PC-3 (cell line): Measurements from ENCODE around the gene BMP7. TPM values are rescaled to one million over a fixed set of nuclear protein-coding genes. Genes with fewer than 3 reads are reported as not detected.

Experiments used
- ATAC-seq: fragments of 200-7000 bp; cut with Tn5 transposase; 2 replicates; pipeline ENCODE4 v1.9.1; 2020; ENCODE audit warnings: mild to moderate bottlenecking, moderate library complexity
- BruUV-seq: library from RNA; stranded (reverse); fragments of 400-500 nt; replicated peaks from 2 replicates; lab custom pipeline; 2021; lab: Mats Ljungman, UMichigan
- CTCF ChIA-PET: fragments of 300-600 bp; sonication (Branson Sonifier 250); formaldehyde crosslinking; loops from one replicate; lab custom pipeline; 2022; ENCODE audit warnings: antibody characterized with exemption; lab: Charles Lee
- POLR2A ChIA-PET: fragments of 300-600 bp; sonication (Branson Sonifier 250); formaldehyde crosslinking; loops from one replicate; lab custom pipeline; 2022; ENCODE audit warnings: antibody characterized with exemption; ENCODE audit not compliant: unreplicated experiment; lab: Charles Lee
- DNase-seq: peaks from one replicate; pipeline ENCODE4 v3.0.0-alpha.2; 2015
- H2AFZ ChIP-seq: fragments of 300-600 bp; sonication (generic); 2 replicates; pipeline ENCODE4 v1.6.0; 2016; ENCODE audit warnings: antibody characterized with exemption, low read length
- H3F3A ChIP-seq: fragments of 300-600 bp; sonication (generic); one replicate; pipeline ENCODE4 v1.6.0; 2017; ENCODE audit warnings: antibody characterized with exemption, low read length, control low read depth, mild to moderate bottlenecking; ENCODE audit not compliant: unreplicated experiment
- H3K27ac ChIP-seq: fragments of 300-600 bp; sonication (generic); 2 replicates; pipeline ENCODE4 v1.5.1; 2016; ENCODE audit warnings: mild to moderate bottlenecking, low read length
- H3K27me3 ChIP-seq: fragments of 300-600 bp; sonication (generic); 2 replicates; pipeline ENCODE4 v1.6.1; 2016; ENCODE audit warnings: low read length, mixed read lengths
- H3K36me3 ChIP-seq: fragments of 300-600 bp; sonication (generic); 2 replicates; pipeline ENCODE4 v1.6.1; 2016; ENCODE audit warnings: low read depth, mixed run types, low read length, mixed read lengths
- H3K4me1 ChIP-seq: fragments of 300-600 bp; sonication (generic); 2 replicates; pipeline ENCODE4 v1.5.1; 2016; ENCODE audit warnings: low read length; ENCODE audit not compliant: insufficient read depth
- H3K4me2 ChIP-seq: fragments of 300-600 bp; sonication (generic); 2 replicates; pipeline ENCODE4 v1.6.0; 2016; ENCODE audit warnings: low read length
- H3K4me3 ChIP-seq: fragments of 300-600 bp; sonication (generic); 2 replicates; pipeline ENCODE4 v1.5.1; 2016; ENCODE audit warnings: mild to moderate bottlenecking, low read length, mixed read lengths
- H3K79me2 ChIP-seq: fragments of 300-600 bp; sonication (generic); 2 replicates; pipeline ENCODE4 v1.6.1; 2017; ENCODE audit warnings: low read length, mixed read lengths
- H3K9ac ChIP-seq: fragments of 300-600 bp; sonication (generic); 2 replicates; pipeline ENCODE4 v1.6.0; 2016; ENCODE audit warnings: mild to moderate bottlenecking, low read length
- H3K9me2 ChIP-seq: fragments of 300-600 bp; sonication (generic); replicated peaks from 2 replicates; pipeline ENCODE4 v1.6.1; 2016; ENCODE audit warnings: mixed run types, low read length, mixed read lengths
- H3K9me3 ChIP-seq: fragments of 300-600 bp; sonication (generic); 2 replicates; pipeline ENCODE4 v1.6.1; 2016; ENCODE audit warnings: low read length, mixed read lengths
- H4K20me1 ChIP-seq: fragments of 300-600 bp; sonication (generic); 2 replicates; pipeline ENCODE4 v1.6.1; 2016; ENCODE audit warnings: low read length, mixed read lengths
- EZH2 ChIP-seq: fragments of 300-600 bp; sonication (generic); IDR thresholded peaks from one replicate; pipeline ENCODE4 v1.6.1; 2017; ENCODE audit warnings: antibody characterized with exemption, mild to moderate bottlenecking, low read length; ENCODE audit not compliant: unreplicated experiment
- EZH2phosphoT487 ChIP-seq: fragments of 300-600 bp; sonication (generic); IDR thresholded peaks from 2 replicates; pipeline ENCODE4 v1.6.1; 2018; ENCODE audit warnings: mild to moderate bottlenecking, antibody characterized with exemption, low read length, borderline replicate concordance
- intact Hi-C: fragments of 100-400 bp; cut with micrococcal nuclease; formaldehyde crosslinking; loops from 2 replicates; pipeline ENCODE4 v1.9.0; 2023
- total RNA-seq: library from RNA; depleted of rRNA; stranded (reverse); fragments of >200 nt; gene quantifications from 2 replicates; pipeline ENCODE4 v1.2.3, GENCODE V29; 2014
- TF ChIP-seq, protein P1 (sequence below): fragments of 300-600 bp; sonication (generic); conservative IDR thresholded peaks from 2 replicates; pipeline ENCODE4 v1.5.1; 2017; ENCODE audit warnings: antibody characterized with exemption, low read depth, mild to moderate bottlenecking, low read length

BMP7 gene
- total RNA-seq, 1 experiment from 2014 or later = not detected

DNA sequence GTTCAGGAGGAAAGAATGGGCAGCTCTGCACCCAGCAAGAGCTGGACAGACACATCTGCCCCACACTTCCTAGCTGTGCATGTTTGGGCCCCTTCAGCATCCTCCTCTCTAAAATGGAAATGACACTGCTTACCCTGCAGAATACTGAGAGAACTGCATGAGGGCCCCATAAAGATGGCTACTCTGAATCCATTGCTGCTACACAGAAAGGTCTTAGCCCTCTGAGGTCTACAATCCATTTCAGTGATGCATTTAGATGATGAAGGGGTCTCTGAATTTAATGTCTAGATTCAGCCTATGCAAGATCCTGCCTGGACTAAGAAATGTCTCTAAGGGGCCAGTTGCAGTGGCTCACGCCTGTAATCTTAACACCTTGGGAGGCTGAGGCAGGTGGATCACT is 11.3 kb downstream of the BMP7 start:
- ATAC-seq (no peak), DNase-seq (no peak)
- H3K9me3 ChIP-seq = no peaks in the 10 kb centered on the region
- no TSS peak for BruUV-seq
- CTCF ChIA-PET = no interaction called here
- H3K36me3 ChIP-seq = no peaks in the 10 kb centered on the region
- no peaks in the 10 kb centered on the region for H3K79me2 ChIP-seq
- no peak overlapping the region for H3K9ac ChIP-seq
- H2AFZ ChIP-seq = no peak overlapping the region
- H3F3A ChIP-seq = no peaks in the 10 kb centered on the region
- no peaks in the 10 kb centered on the region for H3K9me2 ChIP-seq
- TF ChIP-seq, protein P1, sequence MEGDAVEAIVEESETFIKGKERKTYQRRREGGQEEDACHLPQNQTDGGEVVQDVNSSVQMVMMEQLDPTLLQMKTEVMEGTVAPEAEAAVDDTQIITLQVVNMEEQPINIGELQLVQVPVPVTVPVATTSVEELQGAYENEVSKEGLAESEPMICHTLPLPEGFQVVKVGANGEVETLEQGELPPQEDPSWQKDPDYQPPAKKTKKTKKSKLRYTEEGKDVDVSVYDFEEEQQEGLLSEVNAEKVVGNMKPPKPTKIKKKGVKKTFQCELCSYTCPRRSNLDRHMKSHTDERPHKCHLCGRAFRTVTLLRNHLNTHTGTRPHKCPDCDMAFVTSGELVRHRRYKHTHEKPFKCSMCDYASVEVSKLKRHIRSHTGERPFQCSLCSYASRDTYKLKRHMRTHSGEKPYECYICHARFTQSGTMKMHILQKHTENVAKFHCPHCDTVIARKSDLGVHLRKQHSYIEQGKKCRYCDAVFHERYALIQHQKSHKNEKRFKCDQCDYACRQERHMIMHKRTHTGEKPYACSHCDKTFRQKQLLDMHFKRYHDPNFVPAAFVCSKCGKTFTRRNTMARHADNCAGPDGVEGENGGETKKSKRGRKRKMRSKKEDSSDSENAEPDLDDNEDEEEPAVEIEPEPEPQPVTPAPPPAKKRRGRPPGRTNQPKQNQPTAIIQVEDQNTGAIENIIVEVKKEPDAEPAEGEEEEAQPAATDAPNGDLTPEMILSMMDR = no peak
- no peak for TF ChIP-seq EZH2phosphoT487
- no peak for TF ChIP-seq EZH2
- H3K27ac ChIP-seq = no peak overlapping the region
- H3K4me1 ChIP-seq = peaks cover 12% of the 10 kb centered on the region; the same call in 1 of the 2 replicates
- H4K20me1 ChIP-seq = no peaks in the 10 kb centered on the region
- intact Hi-C loops = no loop called here
- H3K4me2 ChIP-seq = no peak overlapping the region
- peaks cover 48% of the 10 kb centered on the region for H3K27me3 ChIP-seq
- POLR2A ChIA-PET = no interaction called here
- H3K4me3 ChIP-seq = no peak overlapping the region

DNA sequence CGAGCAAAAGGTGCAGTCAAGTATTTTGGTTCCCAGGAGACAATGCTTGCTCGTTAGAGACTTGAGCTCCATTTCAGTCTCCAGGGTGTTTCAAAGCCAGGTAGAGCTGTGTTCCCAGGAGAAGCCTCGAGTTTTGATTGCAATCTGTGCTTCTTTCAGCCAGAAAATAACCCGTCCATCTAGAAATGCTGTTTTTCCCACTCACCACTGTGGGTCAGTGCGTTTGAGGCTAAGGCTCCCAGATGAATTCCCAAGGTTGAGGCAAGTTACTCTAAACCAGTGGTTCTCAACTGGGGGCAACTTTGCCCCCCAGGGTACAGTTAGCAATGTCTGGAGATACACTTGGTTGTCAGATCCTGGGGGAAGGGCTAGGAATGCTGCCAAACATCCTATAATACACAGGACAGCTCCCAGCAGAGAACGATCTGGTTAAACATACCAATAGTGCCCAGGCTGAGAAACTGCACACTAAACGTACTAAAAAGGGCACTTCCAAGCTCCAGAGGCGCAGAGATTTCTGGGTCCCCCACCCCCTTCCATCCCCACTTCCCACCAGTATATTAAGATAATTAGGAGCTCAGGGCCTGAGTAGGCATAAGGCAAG is 13.8 kb downstream of the BMP7 start:
- ChIA-PET POLR2A (no interaction called here), CTCF (no interaction called here)
- Histone ChIP-seq H4K20me1 (no peaks in the 10 kb centered on the region), H3K27ac (no peak overlapping the region), H3K4me2 (no peak overlapping the region), H2AFZ (0 out of 2 replicates have a peak overlapping the region, but pooled peaks have one; percentile 4), H3K4me3 (no peak overlapping the region), H3K79me2 (no peaks in the 10 kb centered on the region), H3K9me2 (no peaks in the 10 kb centered on the region), H3K9ac (no peak overlapping the region), H3K36me3 (no peaks in the 10 kb centered on the region), H3K4me1 (peaks cover 12% of the 10 kb centered on the region; the same call in 1 of the 2 replicates), H3K27me3 (peaks cover 27% of the 10 kb centered on the region), H3K9me3 (no peaks in the 10 kb centered on the region), H3F3A (no peaks in the 10 kb centered on the region)
- intact Hi-C loops = no loop called here
- TF ChIP-seq, protein P1 = no peak
- TF ChIP-seq EZH2 (no peak), EZH2phosphoT487 (no peak)
- BruUV-seq = no TSS peak
- ATAC-seq (no peak; the same call in 1 of the 2 replicates), DNase-seq (no peak)

DNA sequence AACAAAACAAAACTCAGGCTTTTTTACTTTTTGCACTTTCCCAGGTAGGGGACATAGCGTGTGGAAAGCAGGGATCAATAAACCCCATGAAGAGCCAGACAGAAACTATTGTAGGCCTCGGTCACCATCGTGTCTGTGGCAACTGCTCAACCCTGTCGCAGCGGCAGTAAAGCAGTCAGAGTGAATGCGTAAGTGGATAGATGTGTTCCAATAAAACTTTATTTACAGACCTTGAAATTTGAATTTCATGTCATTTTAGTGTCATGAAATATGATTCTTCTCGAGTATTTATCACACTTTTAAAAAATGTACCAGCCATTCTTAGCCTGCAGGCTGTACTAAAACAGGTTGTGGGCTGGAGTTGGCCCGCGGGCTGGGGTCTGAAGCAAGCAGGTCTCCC is 14.5 kb downstream of the BMP7 start:
- ATAC-seq (no peak), DNase-seq (no peak)
- peaks cover 23% of the 10 kb centered on the region for H3K27me3 ChIP-seq
- no peaks in the 10 kb centered on the region for H3F3A ChIP-seq
- H3K9ac ChIP-seq = no peak overlapping the region
- H3K9me2 ChIP-seq = no peaks in the 10 kb centered on the region
- TF ChIP-seq, protein P1 = no peak
- H3K36me3 ChIP-seq = no peaks in the 10 kb centered on the region
- H3K9me3 ChIP-seq = no peaks in the 10 kb centered on the region
- no peak overlapping the region for H3K4me2 ChIP-seq
- no peaks in the 10 kb centered on the region for H3K79me2 ChIP-seq
- H3K4me3 ChIP-seq = no peak overlapping the region
- ChIA-PET CTCF (no interaction called here), POLR2A (no interaction called here)
- no TSS peak for BruUV-seq
- intact Hi-C loops = no loop called here
- H3K4me1 ChIP-seq = peaks cover 12% of the 10 kb centered on the region; the same call in 1 of the 2 replicates
- no peak overlapping the region for H3K27ac ChIP-seq
- no peak overlapping the region for H2AFZ ChIP-seq
- H4K20me1 ChIP-seq = no peaks in the 10 kb centered on the region
